Endothelial cell (in vitro differentiated cells): Measurements from ENCODE around the gene RASSF8. TPM values are rescaled to one million over a fixed set of nuclear protein-coding genes. Genes with fewer than 3 reads are reported as not detected.
A peak's percentile ranks its signal among the peaks of the same experiment; 100 is the strongest.

Source experiments
- DNase-seq: peaks from one replicate; pipeline ENCODE4 v3.0.0; 2021; ENCODE audit warnings: low spot score
- H3K27ac Mint-ChIP-seq: one replicate; pipeline ENCODE4 v1.8.0; 2021; ENCODE audit warnings: mixed read lengths, inconsistent platforms; ENCODE audit not compliant: unreplicated experiment
- H3K27me3 Mint-ChIP-seq: one replicate; pipeline ENCODE4 v1.8.0; 2021; ENCODE audit warnings: mild to moderate bottlenecking, moderate library complexity, mixed read lengths, inconsistent platforms; ENCODE audit not compliant: unreplicated experiment
- H3K36me3 Mint-ChIP-seq: one replicate; pipeline ENCODE4 v1.8.0; 2021; ENCODE audit warnings: mild to moderate bottlenecking, low read depth, mixed read lengths, inconsistent platforms; ENCODE audit not compliant: unreplicated experiment
- H3K4me1 Mint-ChIP-seq: one replicate; pipeline ENCODE4 v1.8.0; 2021; ENCODE audit warnings: mild to moderate bottlenecking, mixed read lengths, inconsistent platforms; ENCODE audit not compliant: unreplicated experiment
- H3K4me3 Mint-ChIP-seq: one replicate; pipeline ENCODE4 v1.8.0; 2021; ENCODE audit warnings: mild to moderate bottlenecking, mixed read lengths, inconsistent platforms; ENCODE audit not compliant: unreplicated experiment
- H3K9me3 Mint-ChIP-seq: one replicate; pipeline ENCODE4 v1.8.0; 2021; ENCODE audit warnings: mixed read lengths, inconsistent platforms; ENCODE audit not compliant: unreplicated experiment
- CTCF ChIP-seq: fragments of 200-600 bp; sonication (generic); IDR thresholded peaks from one replicate; pipeline ENCODE4 v1.5.0; 2021; ENCODE audit warnings: antibody characterized with exemption; ENCODE audit not compliant: unreplicated experiment
- total RNA-seq: library from RNA; stranded (reverse); fragmentation: NEBNext Ultra II Directional; extraction: Animal tissue kit (Norgen Biotek cat#: 25700); gene quantifications from one replicate; pipeline ENCODE4 v1.2.1, GENCODE V29; 2021; ENCODE audit not compliant: unreplicated experiment

RASSF8 gene
- total RNA-seq, 1 donor from 2014 or later, result 87.2 TPM

- TF ChIP-seq CTCF, result no peak
- Mint-ChIP-seq H3K36me3 (no peaks in the 10 kb centered on the region), H3K27me3 (peaks cover 11% of the 10 kb centered on the region), H3K4me3 (peak overlapping the region; percentile 52), H3K9me3 (no peaks in the 10 kb centered on the region), H3K4me1 (peaks cover 23% of the 10 kb centered on the region), H3K27ac (peak overlapping the region; percentile 24)
- no peak for DNase-seq
Measured at GRCh38 chr12:26121323-26122060, 163.0 kb downstream of the RASSF8 start.

GRCh38 chr12:26122061-26122680, 163.7 kb downstream of the RASSF8 start:
- peak overlapping the region; percentile 24 for H3K27ac Mint-ChIP-seq
- no peaks in the 10 kb centered on the region for H3K9me3 Mint-ChIP-seq
- H3K4me1 Mint-ChIP-seq, result peaks cover 23% of the 10 kb centered on the region
- H3K27me3 Mint-ChIP-seq, result peaks cover 11% of the 10 kb centered on the region
- no peaks in the 10 kb centered on the region for H3K36me3 Mint-ChIP-seq
- H3K4me3 Mint-ChIP-seq, result peak overlapping the region; percentile 52
- TF ChIP-seq CTCF, result no peak
- DNase-seq, result peak; percentile 44

DNA sequence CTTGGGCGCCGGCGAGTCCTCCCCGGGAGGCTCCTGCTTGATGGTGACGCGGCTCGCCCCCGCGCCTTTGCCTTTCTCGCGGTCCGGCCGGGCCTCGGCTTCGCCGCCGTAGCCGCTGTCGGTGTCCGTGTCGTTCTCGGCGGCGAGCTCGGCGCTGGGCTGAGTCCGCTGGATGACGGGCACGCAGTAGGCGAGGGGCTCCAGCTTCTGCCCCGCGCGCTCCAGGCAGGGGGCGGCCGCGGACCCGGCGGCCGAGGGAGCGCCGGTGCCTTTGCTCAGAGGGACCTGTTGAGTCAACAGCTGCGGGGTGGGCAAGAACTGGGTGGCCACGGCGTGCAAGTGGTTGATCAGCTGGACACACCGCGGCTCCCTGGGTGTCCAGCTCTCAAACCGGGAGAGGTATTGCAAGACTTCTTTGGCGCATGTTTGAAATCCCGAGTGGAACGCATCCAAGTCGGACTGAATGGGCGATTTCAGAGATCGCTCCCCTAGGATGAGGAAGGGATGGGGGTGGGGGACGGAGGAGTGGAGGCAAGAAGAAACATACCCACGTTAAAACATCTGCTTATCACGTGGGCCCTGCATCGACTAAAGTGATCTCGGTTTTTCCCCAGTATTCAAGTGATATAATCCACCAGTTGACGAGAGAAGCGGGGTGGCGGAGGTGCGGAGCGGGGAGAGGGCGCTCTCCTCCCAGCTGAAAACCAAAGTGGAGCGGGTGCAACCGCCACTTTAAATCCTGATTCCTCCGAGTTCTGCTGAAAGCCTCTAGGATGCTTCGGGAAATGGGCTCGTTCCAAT, 164.4 kb downstream of the RASSF8 start:
- Mint-ChIP-seq H3K4me1 (peaks cover 29% of the 10 kb centered on the region), H3K36me3 (no peaks in the 10 kb centered on the region), H3K27ac (peak overlapping the region; percentile 16), H3K9me3 (no peaks in the 10 kb centered on the region), H3K27me3 (peaks cover 14% of the 10 kb centered on the region), H3K4me3 (peak overlapping the region; percentile 92)
- TF ChIP-seq CTCF, result no peak
- peak; percentile 66 for DNase-seq

DNA sequence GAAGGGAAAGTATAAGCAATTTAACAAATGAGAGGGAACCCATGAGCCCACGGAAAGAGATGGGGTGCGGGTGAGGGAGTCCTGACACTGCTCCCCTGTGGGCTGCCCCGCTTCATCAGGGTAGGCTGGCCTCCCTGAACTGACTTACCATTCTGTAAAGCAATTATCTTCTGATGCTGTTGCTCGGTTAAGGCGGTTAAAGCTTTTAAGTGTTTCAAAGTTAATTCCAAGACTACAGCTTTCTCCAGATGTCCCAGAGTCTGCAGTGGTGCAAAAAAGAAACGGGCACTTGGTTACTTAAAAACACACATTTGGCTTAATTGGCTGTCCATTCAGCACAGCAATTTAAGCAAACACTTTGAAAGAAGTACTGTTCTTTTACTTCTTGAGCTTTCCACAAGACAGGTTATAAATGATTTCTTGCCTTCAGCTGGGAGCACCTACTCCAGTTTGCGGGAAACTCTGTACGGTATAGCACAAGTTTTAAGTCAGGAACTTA, 165.0 kb downstream of the RASSF8 start:
- Mint-ChIP-seq H3K27ac (no peak overlapping the region), H3K4me3 (peak overlapping the region; percentile 92), H3K4me1 (peaks cover 29% of the 10 kb centered on the region), H3K9me3 (no peaks in the 10 kb centered on the region), H3K27me3 (peaks cover 14% of the 10 kb centered on the region), H3K36me3 (no peaks in the 10 kb centered on the region)
- DNase-seq, result no peak
- TF ChIP-seq CTCF, result no peak
